Sigmoid colon (tissue), 7 donors: ENCODE measurements around the gene NUDT1. TPM values are rescaled to one million over a fixed set of nuclear protein-coding genes. Genes with fewer than 3 reads are reported as not detected.

ENCODE experiments used
- DNase-seq: peaks from one replicate; pipeline ENCODE4 v3.0.0-alpha.2; 2019
- H3K27ac ChIP-seq, 4 donors: fragments of 200-600 bp; sonication (generic); one replicate each; pipeline ENCODE4 v1.5.1; 2016 to 2019; ENCODE audit warnings: mild to moderate bottlenecking in 1 of 4
- H3K27me3 ChIP-seq, 3 donors: fragments of 200-600 bp; sonication (generic); one replicate each; pipeline ENCODE4 v1.5.1; 2019; ENCODE audit warnings: mild to moderate bottlenecking in 1 of 3
- H3K36me3 ChIP-seq, 4 donors: fragments of 200-600 bp; sonication (generic); one replicate each; pipeline ENCODE4 v1.5.1; 2016 to 2019
- H3K4me1 ChIP-seq, 4 donors: fragments of 200-600 bp; sonication (generic); one replicate each; pipeline ENCODE4 v1.5.1; 2017 to 2019
- H3K4me3 ChIP-seq, 4 donors: fragments of 200-600 bp; sonication (generic); one replicate each; pipeline ENCODE4 v1.5.1; 2017 to 2019; ENCODE audit warnings: mild to moderate bottlenecking in 2 of 4, moderate library complexity in 1 of 4
- H3K9me3 ChIP-seq, 4 donors: fragments of 200-600 bp in 3 of 4; sonication (generic) in 3 of 4; one replicate each; pipeline versions ENCODE4 v1.5.1 to v1.6.1; 2013 to 2019
- CTCF ChIP-seq, 4 experiments: fragments of 450-650 bp in 3 of 4; fragments of 200-600 bp in 1 of 4; IDR thresholded peaks; one replicate each; pipeline ENCODE4 v1.5.1; 2016 to 2019; ENCODE audit warnings: antibody characterized with exemption in 4 of 4, mild to moderate bottlenecking in 3 of 4, moderate library complexity in 2 of 4
- EP300 ChIP-seq, 4 donors: sonication (generic); formaldehyde crosslinking; IDR thresholded peaks; one replicate each; pipeline ENCODE4 v1.6.1; 2017; ENCODE audit warnings: antibody characterized with exemption in 4 of 4
- POLR2A ChIP-seq, 2 donors: fragments of 450-650 bp; IDR thresholded peaks; one replicate each; pipeline ENCODE4 v1.6.1; 2016; ENCODE audit warnings: antibody characterized with exemption in 2 of 2, mild to moderate bottlenecking in 2 of 2, moderate library complexity in 2 of 2
- POLR2AphosphoS5 ChIP-seq, 4 donors: sonication (generic); formaldehyde crosslinking; IDR thresholded peaks; one replicate each; pipeline ENCODE4 v1.6.1; 2017; ENCODE audit warnings: antibody characterized with exemption in 4 of 4
- WGBS, 2 donors: extraction: QIAGEN DNeasy Blood & Tissue Kit; methylation state at CpG; one replicate each; pipeline ENCODE4 v1.1.7; 2013; 5-methylcytosine and 5-hydroxymethylcytosine counted together
- intact Hi-C: fragments of 100-400 bp; cut with DNase I; formaldehyde crosslinking; loops from one replicate; pipeline ENCODE4 v1.15.1; 2023
- polyA plus RNA-seq, 3 donors: library from polyadenylated mRNA; stranded (reverse); fragments of 200-250 nt; gene quantifications; one replicate each; pipeline ENCODE4 v1.2.3, GENCODE V29; 2013
- total RNA-seq, 4 donors: library from RNA; depleted of rRNA; stranded (reverse); fragments of >200 nt; gene quantifications; one replicate each; pipeline ENCODE4 v1.1.0, GENCODE V29; 2016
- donor health status: healthy with polysubstance abuse.
- donor health status: Bipolar disorder and iron deficiency.
- donor health status: healthy.

The NUDT1 gene
- total and polyA plus RNA-seq, 7 donors: 13.3 to 46.9 (median 27.0) TPM

GRCh38 chr7:2220030-2220429, 22.0 kb upstream of the NUDT1 start:
- no peak overlapping the region for H3K4me3 ChIP-seq
- WGBS, 2 donors: 94 to 98% methylated on average over 19 of the region's 19 CpGs
- intact Hi-C loops: no loop called here
- H3K27me3 ChIP-seq: no peaks in the 10 kb centered on the region
- H3K27ac ChIP-seq: no peak overlapping the region
- peaks cover 0 to 87% (median 35%) of the 10 kb centered on the region in 4 donors for H3K36me3 ChIP-seq
- no peaks in the 10 kb centered on the region for H3K4me1 ChIP-seq
- no peak for TF ChIP-seq POLR2A (IDR thresholded peaks at IDR 0.05)
- no peak for TF ChIP-seq EP300 (IDR thresholded peaks at IDR 0.05)
- TF ChIP-seq POLR2AphosphoS5 (IDR thresholded peaks at IDR 0.05): no peak
- TF ChIP-seq CTCF (IDR thresholded peaks at IDR 0.05): no peak
- DNase-seq: no peak
- no peaks in the 10 kb centered on the region for H3K9me3 ChIP-seq

GRCh38 chr7:2220506-2220905, 21.5 kb upstream of the NUDT1 start:
- Histone ChIP-seq H3K4me1 (no peaks in the 10 kb centered on the region), H3K27ac (no peak overlapping the region), H3K27me3 (no peaks in the 10 kb centered on the region), H3K4me3 (no peak overlapping the region), H3K9me3 (no peaks in the 10 kb centered on the region), H3K36me3 (peaks cover 0 to 88% (median 37%) of the 10 kb centered on the region in 4 donors)
- DNase-seq: no peak
- WGBS, 2 donors: 87 to 90% methylated on average over 16 of the region's 16 CpGs
- intact Hi-C loops: no loop called here
- TF ChIP-seq POLR2AphosphoS5 (IDR thresholded peaks at IDR 0.05): no peak
- no peak for TF ChIP-seq EP300 (IDR thresholded peaks at IDR 0.05)
- no peak for TF ChIP-seq POLR2A (IDR thresholded peaks at IDR 0.05)
- no peak for TF ChIP-seq CTCF (IDR thresholded peaks at IDR 0.05)

- TF ChIP-seq POLR2AphosphoS5 (IDR thresholded peaks at IDR 0.05): no peak
- no peak for TF ChIP-seq CTCF (IDR thresholded peaks at IDR 0.05)
- no peak for TF ChIP-seq EP300 (IDR thresholded peaks at IDR 0.05)
- TF ChIP-seq POLR2A (IDR thresholded peaks at IDR 0.05): no peak
- Histone ChIP-seq H3K9me3 (no peaks in the 10 kb centered on the region), H3K4me3 (no peak overlapping the region), H3K4me1 (no peaks in the 10 kb centered on the region), H3K36me3 (peaks cover 0 to 88% (median 35%) of the 10 kb centered on the region in 4 donors), H3K27me3 (no peaks in the 10 kb centered on the region), H3K27ac (no peak overlapping the region)
- intact Hi-C loops: no loop called here
- no peak for DNase-seq
- 90 to 92% methylated on average over 17 of the region's 17 CpGs for WGBS, 2 donors
Observed at GRCh38 chr7:2220954-2221353, 21.1 kb upstream of the NUDT1 start.

GRCh38 chr7:2222516-2222915, 19.5 kb upstream of the NUDT1 start:
- TF ChIP-seq POLR2A (IDR thresholded peaks at IDR 0.05) (no peak), EP300 (IDR thresholded peaks at IDR 0.05) (no peak), POLR2AphosphoS5 (IDR thresholded peaks at IDR 0.05) (no peak), CTCF (IDR thresholded peaks at IDR 0.05) (no peak)
- intact Hi-C loops: no loop called here
- Histone ChIP-seq H3K9me3 (no peaks in the 10 kb centered on the region), H3K4me3 (no peak overlapping the region), H3K36me3 (peaks cover 0 to 88% (median 36%) of the 10 kb centered on the region in 4 donors), H3K27ac (no peak overlapping the region), H3K4me1 (no peaks in the 10 kb centered on the region), H3K27me3 (no peaks in the 10 kb centered on the region)
- no peak for DNase-seq
- WGBS, 2 donors: 96 to 97% methylated on average over 22 of the region's 22 CpGs

GRCh38 chr7:2223321-2223720, 18.7 kb upstream of the NUDT1 start:
- peaks cover 0 to 83% (median 36%) of the 10 kb centered on the region in 4 donors for H3K36me3 ChIP-seq
- H3K4me3 ChIP-seq: no peak overlapping the region
- no peak for DNase-seq
- intact Hi-C loops: no loop called here
- no peak overlapping the region for H3K27ac ChIP-seq
- 94 to 97% methylated on average over 17 of the region's 17 CpGs for WGBS, 2 donors
- no peaks in the 10 kb centered on the region for H3K9me3 ChIP-seq
- TF ChIP-seq POLR2A (IDR thresholded peaks at IDR 0.05): no peak
- no peak for TF ChIP-seq CTCF (IDR thresholded peaks at IDR 0.05)
- no peak for TF ChIP-seq POLR2AphosphoS5 (IDR thresholded peaks at IDR 0.05)
- no peak for TF ChIP-seq EP300 (IDR thresholded peaks at IDR 0.05)
- H3K27me3 ChIP-seq: no peaks in the 10 kb centered on the region
- no peaks in the 10 kb centered on the region for H3K4me1 ChIP-seq
